Liver (tissue), 3 donors: ENCODE measurements around the gene B4GALT6.

Experiments used
- CTCF ChIP-seq: fragments of 150-350 bp; IDR thresholded peaks from 2 replicates; pipeline ENCODE4 v1.5.1; 2017; ENCODE audit warnings: improper control_type of control experiment, low read depth, low read length; ENCODE audit not compliant: missing input control
- GABPA ChIP-seq, 2 donors: IDR thresholded peaks in 1 of 2; conservative IDR thresholded peaks in 1 of 2; 2 replicates each; pipeline ENCODE4 v1.6.1; 2016; ENCODE audit warnings: antibody characterized with exemption in 2 of 2, mild to moderate bottlenecking in 1 of 2, moderate library complexity in 1 of 2
- JUND ChIP-seq, 2 donors: IDR thresholded peaks; 2 replicates each; pipeline ENCODE4 v1.6.1; 2016; ENCODE audit warnings: antibody characterized with exemption in 2 of 2
- MAX ChIP-seq: IDR thresholded peaks from 2 replicates; pipeline ENCODE4 v1.6.1; 2016; ENCODE audit warnings: antibody characterized with exemption
- RAD21 ChIP-seq, 2 donors: IDR thresholded peaks; 2 replicates each; pipeline ENCODE4 v1.6.1; 2016; ENCODE audit warnings: antibody characterized with exemption in 2 of 2, mild to moderate bottlenecking in 2 of 2
- SP1 ChIP-seq: IDR thresholded peaks from 2 replicates; pipeline ENCODE4 v1.6.1; 2018; ENCODE audit warnings: antibody characterized with exemption, mild to moderate bottlenecking
- TAF1 ChIP-seq: conservative IDR thresholded peaks from 2 replicates; pipeline ENCODE4 v1.6.1; 2016; ENCODE audit warnings: antibody characterized with exemption, mild to moderate bottlenecking
- YY1 ChIP-seq: IDR thresholded peaks from 2 replicates; pipeline ENCODE4 v1.6.1; 2016; ENCODE audit warnings: antibody characterized with exemption, mild to moderate bottlenecking
- ZBTB33 ChIP-seq: IDR thresholded peaks from 2 replicates; pipeline ENCODE4 v1.6.1; 2016; ENCODE audit warnings: antibody characterized with exemption
- TF ChIP-seq, protein P1 (sequence below): IDR thresholded peaks from 2 replicates; pipeline ENCODE4 v1.6.1; 2016; ENCODE audit warnings: antibody characterized with exemption, mild to moderate bottlenecking
- donor health status: healthy.
- donor health status: healthy.

DNA sequence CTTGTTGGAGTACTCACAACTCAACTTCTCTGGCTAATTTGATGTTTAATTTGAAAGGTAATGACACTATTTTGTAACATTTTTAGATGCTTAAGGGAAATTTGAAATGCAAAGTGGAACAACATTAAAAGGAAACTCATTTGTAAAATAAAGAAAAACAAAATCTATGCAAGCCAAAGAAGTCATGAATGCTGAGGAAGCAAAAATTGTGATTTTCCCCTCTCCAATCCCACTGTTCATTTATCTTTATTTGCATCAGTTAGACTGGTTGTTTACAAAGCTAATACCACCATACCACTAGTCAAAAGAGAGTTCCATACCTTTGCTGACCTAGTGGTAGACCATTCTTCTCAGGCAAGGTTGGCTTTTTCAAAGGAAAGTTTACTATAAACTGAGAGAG, 2.2 kb upstream of the B4GALT6 start:
- TF ChIP-seq SP1 (no peak), JUND (IDR thresholded peaks at IDR 0.05) (no peak), CTCF (no peak), ZBTB33 (no peak), GABPA (IDR thresholded peaks at IDR 0.05 in 1 of 2, conservative IDR thresholded peaks at IDR 0.05 in 1 of 2) (no peak), RAD21 (IDR thresholded peaks at IDR 0.05) (no peak), YY1 (no peak), TAF1 (no peak), MAX (no peak)
- TF ChIP-seq, protein P1, sequence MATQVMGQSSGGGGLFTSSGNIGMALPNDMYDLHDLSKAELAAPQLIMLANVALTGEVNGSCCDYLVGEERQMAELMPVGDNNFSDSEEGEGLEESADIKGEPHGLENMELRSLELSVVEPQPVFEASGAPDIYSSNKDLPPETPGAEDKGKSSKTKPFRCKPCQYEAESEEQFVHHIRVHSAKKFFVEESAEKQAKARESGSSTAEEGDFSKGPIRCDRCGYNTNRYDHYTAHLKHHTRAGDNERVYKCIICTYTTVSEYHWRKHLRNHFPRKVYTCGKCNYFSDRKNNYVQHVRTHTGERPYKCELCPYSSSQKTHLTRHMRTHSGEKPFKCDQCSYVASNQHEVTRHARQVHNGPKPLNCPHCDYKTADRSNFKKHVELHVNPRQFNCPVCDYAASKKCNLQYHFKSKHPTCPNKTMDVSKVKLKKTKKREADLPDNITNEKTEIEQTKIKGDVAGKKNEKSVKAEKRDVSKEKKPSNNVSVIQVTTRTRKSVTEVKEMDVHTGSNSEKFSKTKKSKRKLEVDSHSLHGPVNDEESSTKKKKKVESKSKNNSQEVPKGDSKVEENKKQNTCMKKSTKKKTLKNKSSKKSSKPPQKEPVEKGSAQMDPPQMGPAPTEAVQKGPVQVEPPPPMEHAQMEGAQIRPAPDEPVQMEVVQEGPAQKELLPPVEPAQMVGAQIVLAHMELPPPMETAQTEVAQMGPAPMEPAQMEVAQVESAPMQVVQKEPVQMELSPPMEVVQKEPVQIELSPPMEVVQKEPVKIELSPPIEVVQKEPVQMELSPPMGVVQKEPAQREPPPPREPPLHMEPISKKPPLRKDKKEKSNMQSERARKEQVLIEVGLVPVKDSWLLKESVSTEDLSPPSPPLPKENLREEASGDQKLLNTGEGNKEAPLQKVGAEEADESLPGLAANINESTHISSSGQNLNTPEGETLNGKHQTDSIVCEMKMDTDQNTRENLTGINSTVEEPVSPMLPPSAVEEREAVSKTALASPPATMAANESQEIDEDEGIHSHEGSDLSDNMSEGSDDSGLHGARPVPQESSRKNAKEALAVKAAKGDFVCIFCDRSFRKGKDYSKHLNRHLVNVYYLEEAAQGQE = no peak
